Nephron (organoid): ENCODE results near the gene INPP5K.
"Not testable (repeated sequence)": the region's sequence is repeated elsewhere in the genome, so short reads cannot be mapped to it uniquely, and the experiment has no call there.

Experiments
- H3K27ac Mint-ChIP-seq, 3 experiments: 2 replicates each; pipeline ENCODE4 v1.8.0; 2020; ENCODE audit warnings: mixed read lengths in 3 of 3, mild to moderate bottlenecking in 2 of 3, moderate library complexity in 1 of 3
- H3K27me3 Mint-ChIP-seq: 2 replicates; pipeline ENCODE4 v1.8.0; 2021; ENCODE audit warnings: low read depth, mild to moderate bottlenecking, moderate library complexity, mixed read lengths
- H3K36me3 Mint-ChIP-seq: 2 replicates; pipeline ENCODE4 v1.8.0; 2020; ENCODE audit warnings: low read depth, mixed read lengths
- H3K4me1 Mint-ChIP-seq: 2 replicates; pipeline ENCODE4 v1.8.0; 2020; ENCODE audit warnings: mixed read lengths
- H3K4me3 Mint-ChIP-seq, 3 experiments: 2 replicates each; pipeline ENCODE4 v1.8.0; 2020; ENCODE audit warnings: mild to moderate bottlenecking in 3 of 3, mixed read lengths in 3 of 3, moderate library complexity in 2 of 3
- H3K9me3 Mint-ChIP-seq: 2 replicates; pipeline ENCODE4 v1.8.0; 2020; ENCODE audit warnings: mixed read lengths
- CTCF ChIP-seq, 3 experiments: fragments of 200-600 bp; sonication (generic); IDR thresholded peaks; one replicate each; pipeline ENCODE4 v1.5.0; 2021; ENCODE audit warnings: antibody characterized with exemption in 3 of 3; ENCODE audit not compliant: unreplicated experiment in 3 of 3

Gene INPP5K

DNA sequence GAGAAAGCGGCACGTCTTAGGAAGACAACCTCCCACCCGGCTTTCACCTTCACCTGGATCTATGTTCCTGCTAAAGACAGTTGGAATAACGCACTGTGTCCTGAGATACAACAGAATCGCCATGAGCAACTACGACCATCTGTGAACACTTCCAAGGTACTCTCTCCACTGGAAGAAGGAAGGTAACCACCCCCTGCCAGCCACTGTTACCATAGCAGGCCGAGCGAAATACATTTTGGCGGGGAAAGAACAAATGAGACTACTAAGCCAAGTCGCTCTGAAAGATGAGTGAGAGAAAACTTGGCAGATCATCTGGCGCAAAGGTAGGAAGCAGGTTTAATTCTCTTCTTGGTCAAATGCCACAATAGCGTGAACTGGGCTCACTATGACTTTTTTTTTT, 70.2 kb downstream of the INPP5K start:
- Mint-ChIP-seq H3K27ac (no peak overlapping the region), H3K27me3 (no peaks in the 10 kb centered on the region), H3K9me3 (no peaks in the 10 kb centered on the region), H3K4me1 (peaks cover 7% of the 10 kb centered on the region), H3K4me3 (no peak overlapping the region), H3K36me3 (peaks cover 29% of the 10 kb centered on the region)
- no peak for TF ChIP-seq CTCF (IDR thresholded peaks at IDR 0.05; ENCODE audit: unreplicated experiment in 3 of 3)

DNA sequence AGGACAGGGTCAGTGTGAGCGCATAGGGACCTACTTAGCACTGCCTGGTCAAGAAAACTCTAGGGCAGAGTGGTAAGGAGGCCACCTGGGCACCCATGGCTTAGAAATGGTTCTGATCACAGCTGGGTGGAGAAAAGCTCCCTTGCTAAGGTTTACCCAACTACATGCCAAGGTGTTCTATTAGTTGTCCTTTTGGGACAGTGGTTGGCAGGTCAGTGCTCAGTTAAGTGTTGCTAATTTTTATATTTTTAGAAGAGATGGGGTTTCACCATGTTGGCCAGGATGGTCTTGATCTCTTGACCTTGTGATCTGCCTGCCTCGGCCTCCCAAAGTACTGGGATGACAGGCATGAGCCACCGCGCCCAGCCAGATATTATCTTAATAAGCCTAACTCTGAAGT, 70.7 kb downstream of the INPP5K start:
- H3K27me3 Mint-ChIP-seq, H3K27ac Mint-ChIP-seq, H3K4me3 Mint-ChIP-seq, H3K4me1 Mint-ChIP-seq, H3K9me3 Mint-ChIP-seq: not testable (repeated sequence)
- peaks cover 29% of the 10 kb centered on the region for H3K36me3 Mint-ChIP-seq
